ENCODE measurements around the gene GDPD5. TPM values are rescaled to one million over a fixed set of nuclear protein-coding genes. Genes with fewer than 3 reads are reported as not detected.

GDPD5 gene
- polyA plus RNA-seq, 2 donors = 1.9 to 3.0 TPM

DNA sequence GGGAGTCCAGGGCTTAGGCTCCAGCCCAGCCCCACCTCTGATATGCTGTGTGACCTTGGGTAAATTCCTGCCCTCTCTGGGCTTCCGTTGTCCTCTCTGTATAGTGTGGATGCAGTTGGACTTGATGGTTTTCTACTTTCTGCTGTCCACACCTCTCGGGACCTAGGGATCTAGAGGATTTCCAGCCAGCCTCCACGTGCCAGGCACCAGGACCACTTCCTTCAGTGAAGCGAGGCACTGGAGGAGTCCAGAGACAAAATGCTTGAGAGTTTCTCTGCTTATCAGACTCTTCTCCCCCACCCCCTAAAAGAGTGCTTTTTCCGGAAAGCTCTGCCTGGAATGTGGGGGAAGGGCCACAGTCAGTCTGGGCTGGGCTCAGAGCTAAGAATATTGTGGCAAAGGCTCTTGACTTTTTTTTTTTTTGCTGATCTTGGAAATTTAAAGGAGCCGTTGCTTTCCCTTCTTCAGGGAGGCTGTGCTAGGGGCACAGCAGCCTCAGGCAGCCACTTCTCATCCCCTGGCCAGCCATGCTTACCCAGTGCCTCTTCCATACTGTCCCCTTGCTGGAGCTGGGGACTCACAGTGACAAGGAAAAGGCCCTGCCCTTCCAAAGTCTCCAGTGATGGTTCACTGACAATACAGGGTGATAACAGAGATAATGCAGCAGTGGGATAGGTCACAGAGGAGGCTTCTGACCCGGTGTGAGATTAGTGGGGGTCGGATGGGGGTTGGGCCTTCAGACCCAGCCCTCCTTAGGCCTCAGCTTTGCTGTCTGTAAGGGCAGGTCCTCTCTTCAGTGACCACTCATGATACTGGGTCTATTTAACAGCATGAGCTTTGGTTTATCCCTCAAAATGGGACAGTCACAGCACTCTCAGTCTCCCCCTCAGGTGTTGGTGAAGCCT is 33.5 kb upstream of the GDPD5 start:
- no peak overlapping the region for H3K4me3 ChIP-seq (ENCODE audit: low read depth in 1 of 2, low read length in 2 of 2)
- no peaks in the 10 kb centered on the region for H3K36me3 ChIP-seq (ENCODE audit: control insufficient read depth in 2 of 2, insufficient read depth in 2 of 2, low read length in 1 of 2)
- no peaks in the 10 kb centered on the region for H3K9me3 ChIP-seq (ENCODE audit: control insufficient read depth in 2 of 2, insufficient read depth in 1 of 2, low read depth in 1 of 2, low read length in 1 of 2)
- 22 to 28% methylated on average over 8 of the region's 8 CpGs for WGBS, 2 donors
- H3K27me3 ChIP-seq (ENCODE audit: control insufficient read depth in 1 of 2, insufficient read depth in 2 of 2, low read length in 2 of 2) = no peaks in the 10 kb centered on the region
- peaks cover 7 to 15% of the 10 kb centered on the region in 2 donors for H3K4me1 ChIP-seq (ENCODE audit: control insufficient read depth in 2 of 2, insufficient read depth in 2 of 2, low read length in 1 of 2)
- H3K27ac ChIP-seq (ENCODE audit: low read depth in 2 of 2, low read length in 1 of 2) = peak overlapping the region; percentile 75 to 93

DNA sequence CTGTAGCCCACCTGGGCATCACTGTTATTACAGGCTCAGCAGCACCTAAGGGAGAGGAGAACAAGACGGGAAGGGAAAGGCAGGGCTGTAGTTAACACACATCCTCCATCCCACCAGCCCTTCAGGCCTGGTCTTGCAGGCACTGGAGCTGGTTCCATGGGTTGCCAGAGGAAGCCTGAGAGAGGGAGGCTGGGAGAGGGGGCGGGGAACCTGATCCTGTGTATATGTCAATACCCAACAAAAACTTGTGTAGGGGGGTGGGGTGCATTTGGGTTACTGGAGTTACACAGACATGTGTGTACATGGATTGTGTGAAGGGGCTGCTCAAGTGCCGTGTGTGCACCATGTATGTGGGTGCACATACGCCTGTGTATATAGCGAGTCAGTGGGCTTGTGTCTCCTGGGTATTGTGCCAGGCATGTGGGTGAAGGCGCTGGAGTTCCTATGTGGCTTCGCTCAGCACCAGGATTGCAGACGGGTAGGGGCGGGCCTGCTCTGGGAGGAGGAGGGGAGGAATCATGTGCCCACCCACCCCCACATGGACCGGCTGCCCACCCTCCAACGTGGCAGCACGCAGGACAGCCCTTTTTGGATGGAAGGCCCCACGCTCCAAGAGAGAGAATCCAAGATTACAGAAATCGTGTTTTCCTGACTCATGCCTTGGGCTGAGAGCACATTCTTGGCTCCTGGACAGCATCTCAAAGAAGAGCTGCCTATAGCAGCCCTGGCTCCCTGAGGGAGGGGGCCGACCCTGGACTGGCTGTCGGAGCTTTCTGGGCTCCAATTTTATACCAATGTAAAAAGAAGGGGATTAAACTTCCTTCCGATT is 32.1 kb upstream of the GDPD5 start:
- Histone ChIP-seq H3K27me3 (ENCODE audit: control insufficient read depth in 1 of 2, insufficient read depth in 2 of 2, low read length in 2 of 2) (no peaks in the 10 kb centered on the region), H3K36me3 (ENCODE audit: control insufficient read depth in 2 of 2, insufficient read depth in 2 of 2, low read length in 1 of 2) (no peaks in the 10 kb centered on the region), H3K9me3 (ENCODE audit: control insufficient read depth in 2 of 2, insufficient read depth in 1 of 2, low read depth in 1 of 2, low read length in 1 of 2) (no peaks in the 10 kb centered on the region), H3K4me1 (ENCODE audit: control insufficient read depth in 2 of 2, insufficient read depth in 2 of 2, low read length in 1 of 2) (peaks cover 7 to 10% of the 10 kb centered on the region in 2 donors), H3K27ac (ENCODE audit: low read depth in 2 of 2, low read length in 1 of 2) (peak overlapping the region; percentile 75 to 93), H3K4me3 (ENCODE audit: low read depth in 1 of 2, low read length in 2 of 2) (no peak overlapping the region)
- 28 to 44% methylated on average over 17 of the region's 17 CpGs for WGBS, 2 donors

DNA sequence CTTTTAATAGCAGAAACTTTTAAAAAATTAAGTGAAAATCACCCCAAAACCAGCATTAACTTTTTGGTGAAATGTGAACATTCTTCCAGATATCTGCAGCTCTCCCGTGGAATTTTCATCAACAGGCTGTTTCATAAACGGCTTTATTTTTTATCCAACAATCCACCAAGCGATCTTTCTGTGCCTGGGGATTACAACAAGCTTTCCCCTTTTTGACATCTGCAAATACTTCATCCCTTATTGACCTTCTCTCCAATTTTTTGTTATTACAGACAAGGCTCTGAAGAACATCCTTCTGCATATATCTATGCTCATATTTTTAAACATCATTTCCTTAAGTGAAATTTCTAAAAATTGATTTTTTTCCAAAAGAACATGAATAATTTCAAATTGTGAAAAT is 30.5 kb upstream of the GDPD5 start:
- Histone ChIP-seq H3K4me1 (ENCODE audit: control insufficient read depth in 2 of 2, insufficient read depth in 2 of 2, low read length in 1 of 2) (peaks cover 7 to 10% of the 10 kb centered on the region in 2 donors), H3K27ac (ENCODE audit: low read depth in 2 of 2, low read length in 1 of 2) (no peak overlapping the region), H3K36me3 (ENCODE audit: control insufficient read depth in 2 of 2, insufficient read depth in 2 of 2, low read length in 1 of 2) (no peaks in the 10 kb centered on the region), H3K4me3 (ENCODE audit: low read depth in 1 of 2, low read length in 2 of 2) (no peak overlapping the region), H3K27me3 (ENCODE audit: control insufficient read depth in 1 of 2, insufficient read depth in 2 of 2, low read length in 2 of 2) (no peaks in the 10 kb centered on the region), H3K9me3 (ENCODE audit: control insufficient read depth in 2 of 2, insufficient read depth in 1 of 2, low read depth in 1 of 2, low read length in 1 of 2) (no peaks in the 10 kb centered on the region)
- 77 to 79% methylated on average over 3 of the region's 3 CpGs for WGBS, 2 donors

DNA sequence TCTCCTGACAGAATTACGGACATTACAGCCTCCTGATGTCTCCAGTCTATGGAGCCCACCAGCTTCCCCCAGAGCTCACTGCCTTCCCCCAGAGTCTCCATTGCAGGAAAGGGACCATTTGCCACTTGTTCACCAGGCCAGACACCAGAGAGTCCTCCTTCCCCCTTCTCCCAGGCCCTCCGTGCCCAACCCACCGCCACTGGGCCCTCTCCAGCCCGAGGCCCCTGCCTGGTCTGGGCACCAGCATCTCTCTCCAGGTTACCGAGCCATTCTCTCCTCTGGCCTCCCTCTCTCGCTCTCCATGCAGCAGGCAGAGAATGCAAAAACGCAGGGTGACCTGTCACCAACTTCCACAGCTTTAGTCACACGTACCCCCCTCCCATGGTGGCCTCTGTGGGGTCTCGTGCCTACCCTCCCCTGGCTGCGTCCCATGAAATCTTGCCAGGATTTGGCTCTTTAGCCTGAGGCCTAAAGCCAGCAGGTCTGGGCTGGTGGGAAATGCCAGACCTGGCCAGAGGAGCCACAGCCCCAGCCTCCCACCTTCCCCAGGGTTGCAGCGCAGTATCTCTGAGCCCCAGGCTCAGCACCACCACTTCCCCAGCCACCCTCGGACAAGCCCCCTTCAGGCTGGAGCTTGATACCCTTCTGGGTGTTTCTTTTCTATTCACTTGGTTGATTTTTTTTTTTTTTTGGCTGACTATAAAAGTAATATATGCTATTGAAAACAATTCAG is 29.5 kb upstream of the GDPD5 start:
- WGBS, 2 donors = 83 to 86% methylated on average over 12 of the region's 12 CpGs
- Histone ChIP-seq H3K27ac (ENCODE audit: low read depth in 2 of 2, low read length in 1 of 2) (peak overlapping the region; percentile 66 to 93), H3K27me3 (ENCODE audit: control insufficient read depth in 1 of 2, insufficient read depth in 2 of 2, low read length in 2 of 2) (no peaks in the 10 kb centered on the region), H3K36me3 (ENCODE audit: control insufficient read depth in 2 of 2, insufficient read depth in 2 of 2, low read length in 1 of 2) (no peaks in the 10 kb centered on the region), H3K4me3 (ENCODE audit: low read depth in 1 of 2, low read length in 2 of 2) (no peak overlapping the region), H3K4me1 (ENCODE audit: control insufficient read depth in 2 of 2, insufficient read depth in 2 of 2, low read length in 1 of 2) (peaks cover 7 to 10% of the 10 kb centered on the region in 2 donors), H3K9me3 (ENCODE audit: control insufficient read depth in 2 of 2, insufficient read depth in 1 of 2, low read depth in 1 of 2, low read length in 1 of 2) (no peaks in the 10 kb centered on the region)

DNA sequence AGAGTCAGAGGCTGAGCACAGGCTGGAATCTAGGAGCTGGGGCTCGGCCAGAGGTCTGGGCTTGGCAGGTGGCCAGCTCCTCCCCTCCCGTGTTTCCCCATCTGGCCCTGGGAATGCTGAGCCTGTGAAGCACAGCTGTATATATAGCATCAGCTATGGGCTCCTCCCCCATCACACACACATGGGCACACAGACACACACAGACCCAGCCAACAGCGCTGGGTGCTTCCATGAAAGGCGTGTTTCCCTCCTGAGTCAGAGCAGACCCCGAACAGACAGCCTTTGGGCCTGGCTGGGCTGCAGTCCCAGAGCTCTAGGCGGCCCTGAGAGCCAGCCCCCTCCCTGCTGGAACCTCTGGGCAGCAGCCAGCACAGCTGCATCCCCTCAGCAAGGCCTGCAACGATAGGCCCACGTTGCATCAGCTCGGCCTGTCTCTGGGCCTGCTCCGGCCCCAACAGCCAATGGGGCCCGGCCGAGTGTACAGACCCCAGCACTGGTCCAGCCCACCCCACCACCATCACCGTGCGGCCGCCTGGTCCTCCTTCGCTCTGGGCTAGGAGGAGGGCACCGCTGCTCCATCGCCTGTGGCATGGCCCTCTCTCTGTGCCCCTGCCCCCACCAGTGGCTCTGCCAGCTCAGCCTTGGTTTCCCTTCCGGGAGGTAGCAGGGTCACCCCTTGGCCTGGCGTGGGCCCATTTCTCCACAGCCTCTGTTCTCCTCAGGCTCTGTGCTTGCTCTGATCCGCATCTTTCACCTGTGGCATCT is 28.7 kb upstream of the GDPD5 start:
- Histone ChIP-seq H3K36me3 (ENCODE audit: control insufficient read depth in 2 of 2, insufficient read depth in 2 of 2, low read length in 1 of 2) (no peaks in the 10 kb centered on the region), H3K27me3 (ENCODE audit: control insufficient read depth in 1 of 2, insufficient read depth in 2 of 2, low read length in 2 of 2) (no peaks in the 10 kb centered on the region), H3K4me1 (ENCODE audit: control insufficient read depth in 2 of 2, insufficient read depth in 2 of 2, low read length in 1 of 2) (peaks cover 7 to 10% of the 10 kb centered on the region in 2 donors), H3K9me3 (ENCODE audit: control insufficient read depth in 2 of 2, insufficient read depth in 1 of 2, low read depth in 1 of 2, low read length in 1 of 2) (no peaks in the 10 kb centered on the region), H3K4me3 (ENCODE audit: low read depth in 1 of 2, low read length in 2 of 2) (no peak overlapping the region), H3K27ac (ENCODE audit: low read depth in 2 of 2, low read length in 1 of 2) (peak overlapping the region; percentile 66 to 93)
- 48 to 50% methylated on average over 21 of the region's 21 CpGs for WGBS, 2 donors

DNA sequence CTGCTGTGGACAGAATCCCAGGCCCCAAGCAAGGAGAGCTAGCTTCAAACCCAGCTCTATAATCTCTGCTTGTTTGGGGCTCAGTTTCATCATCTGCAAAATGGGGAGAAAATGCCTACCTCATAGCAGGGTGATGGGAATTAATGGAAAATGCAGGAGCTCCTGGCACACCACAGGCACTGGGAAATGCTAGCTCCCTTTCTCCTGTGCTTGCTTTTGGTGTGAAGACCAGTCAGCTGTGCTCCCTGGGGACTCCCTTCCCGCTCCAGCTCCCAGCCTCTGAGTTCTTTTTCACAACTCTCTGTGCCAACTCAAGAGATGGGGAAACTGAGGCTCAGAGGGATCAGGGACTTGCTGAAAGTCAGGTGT is 28.1 kb upstream of the GDPD5 start:
- peaks cover 7 to 10% of the 10 kb centered on the region in 2 donors for H3K4me1 ChIP-seq (ENCODE audit: control insufficient read depth in 2 of 2, insufficient read depth in 2 of 2, low read length in 1 of 2)
- H3K9me3 ChIP-seq (ENCODE audit: control insufficient read depth in 2 of 2, insufficient read depth in 1 of 2, low read depth in 1 of 2, low read length in 1 of 2) = no peaks in the 10 kb centered on the region
- peak overlapping the region; percentile 61 to 93 for H3K27ac ChIP-seq (ENCODE audit: low read depth in 2 of 2, low read length in 1 of 2)
- no peak overlapping the region for H3K4me3 ChIP-seq (ENCODE audit: low read depth in 1 of 2, low read length in 2 of 2)
- 47 to 58% methylated on average over 1 of the region's 1 CpG for WGBS, 2 donors
- H3K36me3 ChIP-seq (ENCODE audit: control insufficient read depth in 2 of 2, insufficient read depth in 2 of 2, low read length in 1 of 2) = no peaks in the 10 kb centered on the region
- H3K27me3 ChIP-seq (ENCODE audit: control insufficient read depth in 1 of 2, insufficient read depth in 2 of 2, low read length in 2 of 2) = no peaks in the 10 kb centered on the region

DNA sequence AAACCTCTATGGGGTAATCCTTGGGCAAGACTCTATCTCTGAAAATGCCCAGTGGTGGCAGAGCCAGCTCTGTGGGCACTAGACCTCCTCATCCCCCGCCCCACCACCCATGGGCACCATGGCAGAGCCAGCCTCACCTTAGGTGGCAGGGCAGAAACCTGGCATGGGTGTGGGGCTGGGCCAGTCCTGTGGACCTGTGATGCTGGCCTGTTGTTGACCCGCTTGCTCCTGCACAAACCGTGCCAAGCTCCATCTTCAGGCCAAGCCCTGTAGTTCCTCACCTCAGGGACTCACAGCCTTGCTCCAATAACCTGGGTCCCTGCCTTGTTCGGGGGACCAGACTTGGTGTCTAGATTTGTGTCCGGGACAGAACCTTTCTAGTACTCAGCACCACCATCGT is 27.4 kb upstream of the GDPD5 start:
- WGBS, 2 donors = 84 to 86% methylated on average over 6 of the region's 6 CpGs
- H3K27me3 ChIP-seq (ENCODE audit: control insufficient read depth in 1 of 2, insufficient read depth in 2 of 2, low read length in 2 of 2) = no peaks in the 10 kb centered on the region
- no peak overlapping the region for H3K27ac ChIP-seq (ENCODE audit: low read depth in 2 of 2, low read length in 1 of 2)
- H3K4me3 ChIP-seq (ENCODE audit: low read depth in 1 of 2, low read length in 2 of 2) = no peak overlapping the region
- H3K36me3 ChIP-seq (ENCODE audit: control insufficient read depth in 2 of 2, insufficient read depth in 2 of 2, low read length in 1 of 2) = no peaks in the 10 kb centered on the region
- H3K4me1 ChIP-seq (ENCODE audit: control insufficient read depth in 2 of 2, insufficient read depth in 2 of 2, low read length in 1 of 2) = peaks cover 7% of the 10 kb centered on the region in 2 donors
- H3K9me3 ChIP-seq (ENCODE audit: control insufficient read depth in 2 of 2, insufficient read depth in 1 of 2, low read depth in 1 of 2, low read length in 1 of 2) = no peaks in the 10 kb centered on the region

DNA sequence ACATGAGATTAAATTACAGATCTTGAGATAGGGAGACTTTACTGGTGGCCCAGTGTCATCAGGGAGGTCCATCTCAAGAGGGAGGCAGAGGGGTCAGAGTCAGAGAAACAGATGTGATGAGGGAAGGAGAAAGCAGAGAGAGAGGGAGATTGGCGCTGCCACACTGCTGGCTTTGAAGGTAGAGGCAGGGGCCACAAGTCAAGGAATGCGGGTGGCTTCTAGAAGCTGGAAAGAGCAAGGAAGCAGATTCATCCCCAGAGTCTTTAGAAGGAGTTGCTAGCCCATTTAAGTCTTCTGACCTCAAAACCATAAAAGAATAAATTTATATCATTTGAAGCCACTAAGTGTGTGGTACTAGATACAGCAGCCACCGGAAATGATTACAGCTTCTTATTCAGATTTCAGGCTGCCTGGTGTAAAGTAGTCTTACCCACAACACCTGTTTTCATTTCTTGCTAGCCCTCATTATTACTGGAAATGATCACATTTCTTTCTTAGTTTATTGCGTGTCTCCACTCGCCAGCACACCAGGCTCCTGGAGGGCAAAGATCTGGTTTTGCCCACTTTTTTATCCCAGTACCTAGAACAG is 23.7 kb upstream of the GDPD5 start:
- Histone ChIP-seq H3K27me3 (ENCODE audit: control insufficient read depth in 1 of 2, insufficient read depth in 2 of 2, low read length in 2 of 2) (no peaks in the 10 kb centered on the region), H3K36me3 (ENCODE audit: control insufficient read depth in 2 of 2, insufficient read depth in 2 of 2, low read length in 1 of 2) (no peaks in the 10 kb centered on the region), H3K4me3 (ENCODE audit: low read depth in 1 of 2, low read length in 2 of 2) (no peak overlapping the region), H3K4me1 (ENCODE audit: control insufficient read depth in 2 of 2, insufficient read depth in 2 of 2, low read length in 1 of 2) (peaks cover 0 to under 1% of the 10 kb centered on the region in 2 donors), H3K27ac (ENCODE audit: low read depth in 2 of 2, low read length in 1 of 2) (no peak overlapping the region), H3K9me3 (ENCODE audit: control insufficient read depth in 2 of 2, insufficient read depth in 1 of 2, low read depth in 1 of 2, low read length in 1 of 2) (no peaks in the 10 kb centered on the region)
- 75% methylated on average over 5 of the region's 5 CpGs for WGBS, 2 donors

Data from esophagus (tissue), 2 donors.